GM21367 (cell line): ENCODE data around the gene BSCL2.
"Not testable (repeated sequence)": the region's sequence is repeated elsewhere in the genome, so short reads cannot be mapped to it uniquely, and the experiment has no call there.

ENCODE experiments used
- ATAC-seq: cut with Tn5 transposase; IDR thresholded peaks from one replicate; pipeline ENCODE4 v1.9.1; 2021; ENCODE audit not compliant: unreplicated experiment

Gene BSCL2

GRCh38 chr11:62707277-62707861, at the start of gene BSCL2, which contains the start of gene GNG3:
Gene BSCL2 (minus strand): TSS chr11:62707424. CDS start chr11:62707195, 229 bp downstream.
Gene GNG3 (plus strand): TSS chr11:62707676. CDS start chr11:62708296, 620 bp downstream.
- ATAC-seq: no peak

DNA sequence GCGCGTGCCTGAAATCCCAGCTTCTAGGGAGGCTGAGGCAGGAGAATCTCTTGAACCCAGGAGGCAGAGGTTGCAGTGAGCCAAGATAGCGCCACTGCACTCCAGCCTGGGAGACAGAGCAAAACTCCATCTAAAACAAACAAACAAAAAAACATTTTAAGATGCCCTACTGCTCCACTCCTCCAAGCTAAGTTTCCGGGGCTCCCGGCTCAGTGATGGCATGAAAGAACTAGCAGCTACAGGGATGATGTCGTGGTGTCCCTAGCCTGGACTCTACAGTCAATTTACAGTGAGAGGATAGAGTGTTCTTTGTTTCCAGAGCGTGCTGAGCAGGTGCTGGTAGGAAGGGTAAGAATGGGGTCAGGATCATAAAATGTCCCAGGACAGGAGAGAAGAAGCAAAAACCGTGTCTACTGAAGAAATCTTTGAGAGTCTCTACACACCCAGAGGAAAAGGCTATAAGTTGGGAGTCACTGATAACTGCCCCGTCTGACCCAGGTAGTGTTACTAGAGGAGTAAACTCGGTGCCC, 47.9 kb upstream of the BSCL2 start:
- ATAC-seq: no peak

GRCh38 chr11:62753736-62754603, 46.7 kb upstream of the BSCL2 start, which contains the start of gene ZBTB3:
Gene ZBTB3 (minus strand): TSS chr11:62754160. CDS start chr11:62753664, 496 bp downstream.
- peak; percentile 95 for ATAC-seq

DNA sequence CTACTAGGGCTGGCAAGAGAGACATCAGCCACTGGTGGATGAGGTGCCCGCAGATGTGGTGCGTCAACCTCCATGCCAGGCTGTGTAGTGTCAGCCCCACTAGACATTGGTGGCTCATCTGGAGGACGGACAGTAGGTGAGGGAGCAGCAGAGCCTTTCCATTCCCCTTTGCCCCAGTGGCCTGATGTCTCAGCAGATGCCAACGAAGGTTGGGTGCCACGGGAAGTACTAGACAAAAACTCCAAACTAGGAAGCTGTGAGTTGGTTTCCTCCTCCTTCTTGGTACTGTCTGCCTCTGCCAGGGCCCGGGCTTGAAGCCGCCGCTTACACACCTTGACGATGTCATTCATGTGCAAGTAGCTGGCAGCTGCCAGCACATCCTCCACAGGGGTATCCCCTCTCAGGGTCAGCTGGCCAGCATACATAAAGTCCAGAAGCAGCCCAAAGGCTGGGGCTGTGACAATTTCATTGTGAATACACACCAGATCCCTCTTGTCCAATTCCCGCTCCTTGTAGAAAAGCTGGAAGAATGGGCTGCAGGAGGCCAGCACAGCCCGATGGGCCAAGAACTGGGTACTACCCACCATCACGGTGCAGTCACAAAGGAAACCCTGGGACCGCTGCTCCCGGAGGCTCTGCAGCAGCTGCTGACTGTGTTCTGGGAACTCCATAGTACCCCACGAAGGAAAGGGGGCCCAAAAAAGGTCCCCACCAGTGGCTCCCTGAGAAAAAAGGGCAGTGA, 45.9 kb upstream of the BSCL2 start:
- ATAC-seq: no peak

- no peak for ATAC-seq
Observed at GRCh38 chr11:62752177-62752785, 45.1 kb upstream of the BSCL2 start.

DNA sequence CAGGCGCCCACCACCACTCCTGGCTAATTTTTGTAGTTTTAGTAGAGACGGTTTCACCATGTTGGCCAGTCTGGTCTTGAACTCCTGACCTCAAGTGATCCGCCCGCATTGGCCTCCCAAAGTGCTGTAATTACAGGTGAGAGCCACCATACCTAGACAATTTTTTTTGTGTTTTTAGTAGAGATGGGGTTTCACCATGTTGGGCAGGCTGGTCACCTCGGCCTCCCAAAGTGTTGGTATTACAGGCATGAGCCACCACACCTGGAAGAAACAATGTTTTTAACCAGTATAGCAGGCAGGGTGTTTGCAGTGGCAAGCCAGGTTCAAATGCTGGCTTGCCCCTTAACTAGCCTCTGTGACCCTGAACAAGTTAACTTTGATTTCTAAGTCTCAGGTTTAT, 42.7 kb upstream of the BSCL2 start:
- ATAC-seq: not testable (repeated sequence)

- ATAC-seq: no peak
Observed at GRCh38 chr11:62747475-62748160, 40.4 kb upstream of the BSCL2 start.

DNA sequence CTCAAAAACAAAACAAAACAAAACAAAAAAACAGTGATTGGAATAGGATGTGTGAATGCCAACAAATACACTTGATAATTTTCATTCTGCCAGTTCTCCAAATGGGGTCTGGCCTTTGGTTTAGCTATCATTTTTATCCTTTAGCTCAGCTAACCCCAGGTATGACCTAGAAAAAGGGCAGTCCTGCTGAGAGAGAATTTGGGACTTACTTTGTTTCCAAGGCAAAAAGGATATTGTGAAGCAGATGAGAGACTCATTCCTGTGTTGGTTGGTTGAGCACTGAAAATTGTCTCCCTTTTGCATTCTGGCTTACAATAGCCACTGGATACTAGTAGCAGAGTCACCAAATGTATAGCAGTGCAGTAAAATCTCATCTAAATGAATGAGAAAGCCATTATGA, 30.0 kb upstream of the BSCL2 start:
- ATAC-seq: no peak

GRCh38 chr11:62732830-62733229, 25.6 kb upstream of the BSCL2 start:
- no peak for ATAC-seq

DNA sequence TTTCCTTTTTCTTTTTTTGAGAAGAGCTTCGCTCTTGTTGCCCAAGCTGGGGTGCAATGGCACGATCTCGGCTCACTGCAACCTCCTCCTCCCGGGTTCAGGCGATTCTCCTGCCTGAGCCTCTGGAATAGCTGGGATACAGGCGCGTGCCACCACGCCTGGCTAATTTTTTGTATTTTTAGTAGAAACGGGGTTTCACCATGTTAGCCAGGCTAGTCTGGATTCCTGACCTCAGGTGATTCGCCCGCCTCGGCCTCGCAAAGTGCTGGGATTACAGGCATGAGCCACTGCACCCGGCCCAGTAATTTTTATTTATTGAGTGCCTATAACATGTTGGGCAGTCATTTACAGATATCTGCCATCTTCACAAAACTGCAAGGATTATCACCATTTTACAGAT, 22.9 kb upstream of the BSCL2 start:
- not testable (repeated sequence) for ATAC-seq

DNA sequence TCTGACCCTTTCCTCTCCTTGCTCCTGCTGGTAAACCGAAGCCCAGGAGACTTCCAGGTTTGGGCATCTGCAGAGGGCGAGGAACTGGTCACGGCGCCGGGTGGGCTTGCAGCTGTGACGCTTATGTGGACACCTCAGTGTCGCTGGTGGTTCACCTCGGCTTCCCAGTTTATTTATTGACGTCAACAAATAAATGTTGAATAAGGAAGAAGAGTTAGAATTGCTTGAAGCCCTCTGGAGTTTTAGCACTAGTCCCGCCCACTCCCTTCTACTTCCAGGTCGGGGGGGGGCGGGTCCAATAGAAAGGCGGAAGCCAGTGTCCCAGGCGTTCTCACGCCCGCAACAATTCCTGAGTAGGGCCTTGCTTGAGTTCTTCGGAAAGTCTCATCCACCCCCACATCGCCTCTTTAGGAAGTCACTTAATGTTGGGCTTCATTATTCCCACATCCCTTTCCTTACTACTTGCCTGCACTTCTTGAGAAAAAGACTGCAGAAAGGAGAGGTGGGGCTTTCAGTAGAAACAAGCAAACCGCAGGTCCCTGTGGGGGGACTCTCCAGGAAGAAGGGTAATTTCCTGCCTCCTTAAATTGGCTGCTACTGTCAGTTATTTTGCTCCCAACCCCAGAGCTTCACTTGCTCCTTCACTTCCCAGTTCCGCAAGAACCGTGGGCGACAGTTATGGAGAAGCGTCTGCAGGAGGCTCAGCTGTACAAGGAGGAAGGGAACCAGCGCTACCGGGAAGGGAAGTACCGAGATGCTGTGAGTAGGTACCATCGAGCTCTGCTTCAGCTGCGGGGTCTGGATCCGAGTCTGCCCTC, 21.2 kb upstream of the BSCL2 start, which contains the start of gene TTC9C:
Gene TTC9C, plus strand, starts transcription at position 316 of the 818 bp plus-strand sequence. Its CDS starts 363 bp downstream, at position 679.
- ATAC-seq: peak; percentile 6

DNA sequence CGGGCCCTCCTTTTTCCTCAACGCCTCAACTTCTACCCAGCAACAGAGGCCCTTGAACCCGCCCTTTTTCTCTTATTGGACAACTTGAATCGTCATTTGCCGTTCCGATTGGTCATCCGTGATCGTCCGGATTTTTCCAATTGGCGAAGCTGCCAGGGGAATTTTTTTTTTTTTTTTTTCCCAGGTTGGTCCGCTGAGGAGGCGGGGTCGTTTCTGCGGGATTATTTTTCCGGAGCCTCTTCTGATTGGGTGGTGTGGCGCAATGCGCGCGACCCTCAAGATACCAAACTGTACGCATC, 20.6 kb upstream of the BSCL2 start:
- ATAC-seq: peak; percentile 58

DNA sequence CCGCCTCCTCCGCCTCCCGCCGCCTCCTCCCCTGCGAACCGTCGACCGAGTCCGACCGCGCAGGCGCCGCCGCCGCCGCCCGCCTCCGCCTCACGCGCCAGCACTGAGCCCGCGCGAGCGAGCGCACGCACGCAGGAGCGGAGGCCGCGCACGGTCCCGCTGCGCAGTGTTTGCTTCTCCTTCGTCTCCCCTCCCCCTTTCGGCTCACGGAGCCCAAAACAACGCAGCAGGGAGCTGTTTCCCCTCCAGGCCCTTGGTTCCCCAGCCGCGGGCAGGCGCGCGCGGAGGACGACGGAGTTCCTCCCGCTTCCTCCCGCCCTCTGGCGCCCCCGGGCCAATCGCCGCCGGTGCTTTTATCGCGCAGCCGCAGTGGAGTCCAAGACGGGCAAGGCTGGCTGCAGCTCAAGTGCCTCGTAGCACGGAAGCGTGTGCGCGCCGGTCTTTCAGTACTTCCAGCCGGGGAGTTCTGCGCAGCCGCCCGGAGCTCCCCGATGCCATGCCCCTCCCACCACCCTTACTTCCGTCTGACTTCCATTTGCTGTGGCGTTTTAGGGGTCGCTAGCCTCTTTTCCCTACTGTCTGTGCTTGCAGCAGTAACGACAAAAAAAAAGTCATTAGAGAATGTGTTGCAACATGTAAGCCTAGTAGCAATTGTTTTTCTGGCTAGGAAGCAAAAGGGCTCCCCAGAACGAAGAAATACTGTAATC, 20.1 kb upstream of the BSCL2 start, which contains the start of gene HNRNPUL2:
Gene HNRNPUL2, minus strand, starts transcription at position 293 of the 707 bp plus-strand sequence. CDS start 301 bp downstream, outside the sequence.
- peak; percentile 64 for ATAC-seq

- no peak for ATAC-seq
Observed at GRCh38 chr11:62726915-62727164, 19.6 kb upstream of the BSCL2 start.

DNA sequence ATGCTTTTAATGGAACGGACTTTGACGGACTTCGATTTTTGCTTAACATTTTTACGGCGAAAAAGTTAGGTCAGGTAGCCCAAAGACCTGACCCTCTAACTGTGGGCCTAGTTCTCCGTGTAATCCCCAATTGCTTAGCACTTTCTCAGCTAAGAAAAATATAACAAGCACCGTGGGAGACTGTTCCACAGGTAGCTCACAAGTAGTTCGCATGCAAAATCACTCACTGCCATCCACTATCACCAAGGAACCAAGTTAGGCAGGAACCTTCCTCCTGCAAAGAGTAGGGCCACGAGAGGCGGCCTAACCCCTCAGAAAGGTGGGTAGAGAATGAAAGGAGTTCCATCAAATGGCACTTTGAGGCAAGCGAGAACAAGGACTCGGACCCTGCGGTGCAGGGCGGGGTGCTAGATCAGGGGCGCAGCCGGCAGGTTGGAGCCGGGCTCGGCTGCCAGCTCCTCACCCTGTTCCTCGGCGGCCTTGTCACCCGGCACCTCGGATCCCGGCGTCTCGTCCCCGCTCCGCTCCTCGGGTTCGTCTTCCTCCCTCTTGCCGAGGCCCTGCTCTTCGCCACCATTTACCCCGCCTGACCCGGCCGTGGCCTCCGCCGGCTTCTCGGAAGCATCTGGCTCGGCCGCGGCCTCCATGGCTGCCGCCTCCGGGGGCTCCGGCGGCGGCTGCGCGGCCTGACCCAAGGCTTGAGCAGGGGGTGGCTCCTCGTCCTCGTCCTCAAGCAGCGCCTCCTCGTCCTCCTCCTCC, 19.1 kb upstream of the BSCL2 start:
- ATAC-seq: no peak

DNA sequence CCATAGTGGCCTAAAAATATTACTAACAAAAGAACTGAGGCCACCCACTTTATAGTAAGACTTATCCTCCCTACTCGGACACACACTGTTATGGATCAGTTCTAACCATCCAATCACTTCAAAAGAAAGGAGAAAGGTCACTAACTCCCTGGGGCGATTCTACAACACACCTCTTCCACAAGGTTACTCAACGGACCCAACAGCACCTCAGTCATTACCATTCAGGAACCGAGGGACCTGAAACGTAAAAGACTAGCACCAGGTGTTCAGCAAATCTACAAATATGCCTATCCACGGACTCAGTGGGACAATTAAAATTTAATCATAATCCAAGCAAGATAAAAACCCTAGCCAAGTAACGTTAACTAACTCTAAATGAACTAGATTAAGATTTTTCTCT, 18.4 kb upstream of the BSCL2 start:
- ATAC-seq: no peak

- no peak for ATAC-seq
Observed at GRCh38 chr11:62724171-62724570, 16.9 kb upstream of the BSCL2 start.

DNA sequence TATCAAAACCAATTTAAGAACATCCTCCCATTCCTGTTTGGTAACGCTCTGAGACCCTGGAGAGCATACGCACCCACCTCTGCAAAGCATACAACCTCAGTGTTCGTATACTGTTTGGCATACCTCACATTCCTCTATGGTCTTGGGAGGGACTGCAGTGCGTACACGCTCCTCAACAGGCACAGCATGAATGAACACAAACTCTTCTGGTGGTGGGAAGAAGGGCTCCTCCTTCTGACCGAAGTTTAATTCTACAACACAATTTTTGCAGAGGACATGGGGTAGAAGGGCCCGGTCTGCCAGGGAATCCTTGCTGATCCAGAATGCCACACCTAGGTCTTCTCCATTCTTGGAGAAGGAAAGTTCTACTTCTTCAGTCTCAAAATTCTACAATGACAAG, 14.8 kb upstream of the BSCL2 start:
- no peak for ATAC-seq
